Ishikawa (cell line): ENCODE data around the gene ABCC4.

Source experiments
- CEBPB ChIP-seq: IDR thresholded peaks from 2 replicates; pipeline ENCODE4 v1.6.1; 2012
- CREB1 ChIP-seq: IDR thresholded peaks from 2 replicates; pipeline ENCODE4 v1.6.1; 2012; ENCODE audit warnings: low read depth
- EGR1 ChIP-seq: IDR thresholded peaks from 2 replicates; pipeline ENCODE4 v1.6.1; 2012
- EP300 ChIP-seq: IDR thresholded peaks from 2 replicates; pipeline ENCODE4 v1.6.1; 2012; ENCODE audit warnings: borderline replicate concordance
- NFIC ChIP-seq: IDR thresholded peaks from 2 replicates; pipeline ENCODE4 v1.6.1; 2012
- RAD21 ChIP-seq: IDR thresholded peaks from 2 replicates; pipeline ENCODE4 v1.6.1; 2012; ENCODE audit warnings: low read depth
- TAF1 ChIP-seq: IDR thresholded peaks from 2 replicates; pipeline ENCODE4 v1.6.1; 2012; ENCODE audit warnings: low read depth, mild to moderate bottlenecking
- TEAD4 ChIP-seq: IDR thresholded peaks from 2 replicates; pipeline ENCODE4 v1.6.1; 2012
- TF ChIP-seq, protein P1 (sequence below): IDR thresholded peaks from 2 replicates; pipeline ENCODE4 v1.6.1; 2012
- TF ChIP-seq, protein P2 (sequence below): IDR thresholded peaks from 2 replicates; pipeline ENCODE4 v1.6.1; 2012; ENCODE audit warnings: low read depth, mild to moderate bottlenecking
- TF ChIP-seq, protein P3 (sequence below): IDR thresholded peaks from 2 replicates; pipeline ENCODE4 v1.6.1; 2012

DNA sequence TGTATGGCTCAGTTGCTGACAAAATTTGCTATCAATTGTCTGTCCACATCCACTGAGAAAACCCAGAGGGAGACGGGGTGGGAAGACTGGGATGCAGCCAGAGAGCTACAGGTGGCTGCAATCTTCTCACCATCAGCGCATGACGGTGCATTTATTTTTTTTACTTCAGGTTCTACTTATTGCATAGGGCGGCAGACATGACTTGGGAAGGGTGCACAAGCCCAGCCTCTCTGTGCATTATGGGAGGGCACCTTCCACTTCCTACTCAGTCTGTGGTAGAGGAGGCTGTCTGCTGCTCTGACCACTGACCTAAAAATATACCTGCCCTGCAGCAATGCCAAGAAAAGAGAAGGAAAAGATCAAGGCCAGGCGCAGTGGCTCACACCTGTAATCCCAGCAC, 73.1 kb downstream of the ABCC4 start:
- no peak for TF ChIP-seq RAD21
- TF ChIP-seq, protein P1, sequence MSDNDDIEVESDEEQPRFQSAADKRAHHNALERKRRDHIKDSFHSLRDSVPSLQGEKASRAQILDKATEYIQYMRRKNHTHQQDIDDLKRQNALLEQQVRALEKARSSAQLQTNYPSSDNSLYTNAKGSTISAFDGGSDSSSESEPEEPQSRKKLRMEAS, result no peak
- TF ChIP-seq NFIC, result no peak
- no peak for TF ChIP-seq TEAD4
- no peak for TF ChIP-seq TAF1
- no peak for TF ChIP-seq CREB1
- no peak for TF ChIP-seq EP300
- TF ChIP-seq, protein P2, sequence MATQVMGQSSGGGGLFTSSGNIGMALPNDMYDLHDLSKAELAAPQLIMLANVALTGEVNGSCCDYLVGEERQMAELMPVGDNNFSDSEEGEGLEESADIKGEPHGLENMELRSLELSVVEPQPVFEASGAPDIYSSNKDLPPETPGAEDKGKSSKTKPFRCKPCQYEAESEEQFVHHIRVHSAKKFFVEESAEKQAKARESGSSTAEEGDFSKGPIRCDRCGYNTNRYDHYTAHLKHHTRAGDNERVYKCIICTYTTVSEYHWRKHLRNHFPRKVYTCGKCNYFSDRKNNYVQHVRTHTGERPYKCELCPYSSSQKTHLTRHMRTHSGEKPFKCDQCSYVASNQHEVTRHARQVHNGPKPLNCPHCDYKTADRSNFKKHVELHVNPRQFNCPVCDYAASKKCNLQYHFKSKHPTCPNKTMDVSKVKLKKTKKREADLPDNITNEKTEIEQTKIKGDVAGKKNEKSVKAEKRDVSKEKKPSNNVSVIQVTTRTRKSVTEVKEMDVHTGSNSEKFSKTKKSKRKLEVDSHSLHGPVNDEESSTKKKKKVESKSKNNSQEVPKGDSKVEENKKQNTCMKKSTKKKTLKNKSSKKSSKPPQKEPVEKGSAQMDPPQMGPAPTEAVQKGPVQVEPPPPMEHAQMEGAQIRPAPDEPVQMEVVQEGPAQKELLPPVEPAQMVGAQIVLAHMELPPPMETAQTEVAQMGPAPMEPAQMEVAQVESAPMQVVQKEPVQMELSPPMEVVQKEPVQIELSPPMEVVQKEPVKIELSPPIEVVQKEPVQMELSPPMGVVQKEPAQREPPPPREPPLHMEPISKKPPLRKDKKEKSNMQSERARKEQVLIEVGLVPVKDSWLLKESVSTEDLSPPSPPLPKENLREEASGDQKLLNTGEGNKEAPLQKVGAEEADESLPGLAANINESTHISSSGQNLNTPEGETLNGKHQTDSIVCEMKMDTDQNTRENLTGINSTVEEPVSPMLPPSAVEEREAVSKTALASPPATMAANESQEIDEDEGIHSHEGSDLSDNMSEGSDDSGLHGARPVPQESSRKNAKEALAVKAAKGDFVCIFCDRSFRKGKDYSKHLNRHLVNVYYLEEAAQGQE, result no peak
- TF ChIP-seq CEBPB, result no peak
- TF ChIP-seq, protein P3, sequence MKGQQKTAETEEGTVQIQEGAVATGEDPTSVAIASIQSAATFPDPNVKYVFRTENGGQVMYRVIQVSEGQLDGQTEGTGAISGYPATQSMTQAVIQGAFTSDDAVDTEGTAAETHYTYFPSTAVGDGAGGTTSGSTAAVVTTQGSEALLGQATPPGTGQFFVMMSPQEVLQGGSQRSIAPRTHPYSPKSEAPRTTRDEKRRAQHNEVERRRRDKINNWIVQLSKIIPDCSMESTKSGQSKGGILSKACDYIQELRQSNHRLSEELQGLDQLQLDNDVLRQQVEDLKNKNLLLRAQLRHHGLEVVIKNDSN, result no peak
- TF ChIP-seq EGR1, result no peak
